K562 (cell line): ENCODE results near the gene RETREG2.

Source experiments
- FOXK2 ChIP-seq, 2 experiments: fragments of 450-650 bp; IDR thresholded peaks in 1 of 2; conservative IDR thresholded peaks in 1 of 2; 2 replicates each; pipeline ENCODE4 v1.6.1; 2016; ENCODE audit warnings: low read depth in 2 of 2, mild to moderate bottlenecking in 1 of 2
- GABPA ChIP-seq: fragments of 200-800 bp; sonication (Bioruptor generic); conservative IDR thresholded peaks from 2 replicates; pipeline ENCODE4 v1.6.1; 2016; ENCODE audit warnings: low read depth, missing genetic modification characterization, missing compliant biosample characterization
- MYBL2 ChIP-seq, 2 experiments: fragments of 450-650 bp in 1 of 2; sonication (generic) in 1 of 2; formaldehyde crosslinking in 1 of 2; IDR thresholded peaks; 2 replicates each; pipeline versions ENCODE4 v1.6.1 to v1.8.1; 2017 to 2022; ENCODE audit warnings: borderline replicate concordance in 1 of 2, inconsistent platforms in 1 of 2, low read depth in 1 of 2, mild to moderate bottlenecking in 1 of 2, missing genetic modification reagents in 1 of 2, moderate library complexity in 1 of 2
- RFX5 ChIP-seq: IDR thresholded peaks from 2 replicates; pipeline ENCODE4 v1.6.1; 2011; ENCODE audit warnings: low read depth, mild to moderate bottlenecking, improper control_type of control experiment, low read length
- SRF ChIP-seq, 2 experiments: fragments of 250-450, 450-650 bp in 1 of 2; sonication (Bioruptor Pico) in 1 of 2; sonication (generic) in 1 of 2; formaldehyde crosslinking; IDR thresholded peaks; 2 replicates each; pipeline versions ENCODE4 v1.5.0 to v1.5.1; 2020 to 2022; ENCODE audit warnings: mild to moderate bottlenecking in 1 of 2, missing genetic modification reagents in 1 of 2
- XRCC3 ChIP-seq: fragments of 450-650 bp; IDR thresholded peaks from 2 replicates; pipeline ENCODE4 v1.6.1; 2017; ENCODE audit warnings: mild to moderate bottlenecking, moderate library complexity
- ZNF232 ChIP-seq: sonication (generic); formaldehyde crosslinking; IDR thresholded peaks from 2 replicates; pipeline ENCODE4 v1.8.0; 2022; ENCODE audit warnings: mild to moderate bottlenecking, missing genetic modification reagents
- TF ChIP-seq, protein P1 (sequence below), 3 experiments: IDR thresholded peaks in 2 of 3; conservative IDR thresholded peaks in 1 of 3; 2 replicates each; pipeline ENCODE4 v1.5.1; 2011 to 2012; ENCODE audit warnings: low read length in 3 of 3, mild to moderate bottlenecking in 3 of 3, control low read depth in 2 of 3, improper control_type of control experiment in 1 of 3, inconsistent platforms in 1 of 3, low read depth in 1 of 3, mixed read lengths in 1 of 3, moderate library complexity in 1 of 3; ENCODE audit not compliant: insufficient read depth in 2 of 3

DNA sequence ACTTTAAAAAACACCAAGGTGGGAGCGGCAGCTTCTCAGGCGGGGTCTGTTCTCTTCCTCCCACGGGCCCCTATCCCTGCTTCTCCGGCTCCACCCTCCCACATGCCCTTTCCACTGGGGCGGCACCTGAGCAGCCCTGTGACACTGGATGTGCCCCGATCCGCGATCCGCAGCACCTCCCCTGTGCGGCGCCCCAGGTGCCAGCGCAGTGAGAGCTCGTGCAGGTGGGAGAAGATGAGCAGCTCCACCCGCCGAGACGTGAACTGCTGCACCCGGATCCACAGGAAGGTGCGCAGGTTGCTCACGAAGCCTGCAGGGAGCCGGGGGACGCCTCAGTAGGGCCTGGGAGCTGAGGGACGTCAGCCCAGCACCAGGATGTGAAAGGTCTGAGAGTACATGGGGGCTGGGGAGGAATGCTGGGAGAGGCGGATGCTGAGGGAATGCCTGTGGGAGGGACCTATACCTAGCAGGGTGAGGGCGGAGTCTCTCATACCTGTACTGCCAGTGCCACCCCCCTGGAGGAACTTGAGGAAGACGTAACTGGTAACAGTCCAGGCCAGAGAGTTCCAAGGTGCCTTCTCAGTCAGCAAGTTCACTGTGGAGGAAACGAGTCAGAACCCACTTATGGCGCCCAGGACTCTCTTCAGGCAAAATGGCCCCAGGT, 37.9 kb downstream of the RETREG2 start:
- TF ChIP-seq FOXK2 (conservative IDR thresholded peaks at IDR 0.05 in 1 of 2, IDR thresholded peaks at IDR 0.05 in 1 of 2; ENCODE audit: low read depth in 2 of 2) (no peak), XRCC3 (no peak), RFX5 (no peak), MYBL2 (IDR thresholded peaks at IDR 0.05; ENCODE audit: low read depth) (no peak), MYBL2 (CRISPR knock-in tag; IDR thresholded peaks at IDR 0.05; ENCODE audit: borderline replicate concordance) (no peak), SRF (CRISPR knock-in tag; IDR thresholded peaks at IDR 0.05) (no peak), GABPA (tag) (no peak), ZNF232 (no peak)
- TF ChIP-seq, protein P1, sequence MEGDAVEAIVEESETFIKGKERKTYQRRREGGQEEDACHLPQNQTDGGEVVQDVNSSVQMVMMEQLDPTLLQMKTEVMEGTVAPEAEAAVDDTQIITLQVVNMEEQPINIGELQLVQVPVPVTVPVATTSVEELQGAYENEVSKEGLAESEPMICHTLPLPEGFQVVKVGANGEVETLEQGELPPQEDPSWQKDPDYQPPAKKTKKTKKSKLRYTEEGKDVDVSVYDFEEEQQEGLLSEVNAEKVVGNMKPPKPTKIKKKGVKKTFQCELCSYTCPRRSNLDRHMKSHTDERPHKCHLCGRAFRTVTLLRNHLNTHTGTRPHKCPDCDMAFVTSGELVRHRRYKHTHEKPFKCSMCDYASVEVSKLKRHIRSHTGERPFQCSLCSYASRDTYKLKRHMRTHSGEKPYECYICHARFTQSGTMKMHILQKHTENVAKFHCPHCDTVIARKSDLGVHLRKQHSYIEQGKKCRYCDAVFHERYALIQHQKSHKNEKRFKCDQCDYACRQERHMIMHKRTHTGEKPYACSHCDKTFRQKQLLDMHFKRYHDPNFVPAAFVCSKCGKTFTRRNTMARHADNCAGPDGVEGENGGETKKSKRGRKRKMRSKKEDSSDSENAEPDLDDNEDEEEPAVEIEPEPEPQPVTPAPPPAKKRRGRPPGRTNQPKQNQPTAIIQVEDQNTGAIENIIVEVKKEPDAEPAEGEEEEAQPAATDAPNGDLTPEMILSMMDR (IDR thresholded peaks at IDR 0.05 in 2 of 3, conservative IDR thresholded peaks at IDR 0.05 in 1 of 3; ENCODE audit: insufficient read depth in 2 of 3, low read depth in 1 of 3, low read length in 3 of 3) = no peak
